Activated CD4-positive, CD25-positive, alpha-beta regulatory T cell treated with anti-CD3 and anti-CD28 coated beads, Interleukin-2, amount 50 U/mL, for 24 hours (primary cell): ENCODE data around the gene GABRB2.
"Not testable (repeated sequence)": the region's sequence is repeated elsewhere in the genome, so short reads cannot be mapped to it uniquely, and the experiment has no call there.

Experiments used
- ATAC-seq, 2 donors: fragments of 150-1000 bp; cut with Tn5 transposase; one replicate each; pipeline ENCODE4 v1.10.0; 2021; ENCODE audit warnings: mild to moderate bottlenecking in 1 of 2, moderate library complexity in 1 of 2

GABRB2 gene

DNA sequence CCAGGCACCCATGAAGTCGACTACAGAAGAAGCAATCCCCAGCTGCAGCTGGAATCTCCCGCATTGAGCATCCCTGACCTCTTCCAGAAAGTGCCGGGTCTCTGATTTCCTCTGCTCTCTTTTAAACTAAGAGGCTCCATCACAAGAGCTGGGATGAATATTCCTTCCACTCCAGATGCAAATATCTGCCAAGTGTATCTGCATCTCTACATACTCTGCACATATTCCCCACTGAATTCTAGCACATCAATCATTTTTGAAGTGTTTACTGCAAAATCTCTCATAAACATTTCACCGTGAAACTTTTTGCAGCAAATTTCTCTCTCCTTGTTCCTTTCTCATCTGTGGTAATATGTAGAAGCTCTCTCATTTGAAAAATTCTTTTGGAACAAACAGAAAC is 161.5 kb downstream of the GABRB2 start:
- no peak for ATAC-seq

DNA sequence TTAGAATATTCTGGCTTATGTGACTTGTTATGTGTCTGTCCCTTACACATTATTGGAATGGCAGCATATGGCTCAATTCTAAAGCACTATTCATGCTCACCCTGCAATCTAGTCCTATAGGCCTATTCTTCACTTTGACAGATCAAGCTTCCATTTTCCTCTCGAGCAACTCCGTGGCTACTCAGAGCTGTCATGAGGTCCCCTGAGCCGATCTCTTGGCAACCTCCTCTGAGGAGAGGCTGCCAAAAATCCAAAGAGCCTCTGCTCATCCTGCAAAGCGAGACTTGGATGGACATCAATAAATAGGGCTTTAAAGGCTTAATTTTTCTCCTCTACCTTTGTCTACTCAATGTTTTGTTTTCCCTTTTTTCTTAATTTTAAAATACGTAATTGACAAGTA is 163.8 kb downstream of the GABRB2 start:
- ATAC-seq, result no peak

DNA sequence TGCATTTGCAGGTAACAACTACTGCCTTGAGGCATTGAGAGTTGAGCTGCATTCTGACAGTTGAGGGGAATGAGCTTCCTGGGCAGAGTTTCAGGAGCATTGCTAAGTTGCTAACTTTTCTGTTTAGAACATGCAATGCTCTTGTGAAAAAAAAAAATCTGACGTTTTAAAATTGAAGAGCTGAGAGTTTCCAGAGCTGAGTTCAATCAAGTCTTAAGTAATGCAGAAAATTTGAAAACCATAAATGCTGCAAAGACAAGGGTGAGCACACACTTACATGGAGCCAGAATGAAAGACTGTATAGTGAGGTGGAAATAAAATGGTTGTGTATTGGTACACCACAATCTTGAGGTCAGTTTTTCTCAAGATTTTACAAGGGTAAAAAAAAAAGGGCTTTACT is 166.0 kb downstream of the GABRB2 start:
- ATAC-seq, result no peak

DNA sequence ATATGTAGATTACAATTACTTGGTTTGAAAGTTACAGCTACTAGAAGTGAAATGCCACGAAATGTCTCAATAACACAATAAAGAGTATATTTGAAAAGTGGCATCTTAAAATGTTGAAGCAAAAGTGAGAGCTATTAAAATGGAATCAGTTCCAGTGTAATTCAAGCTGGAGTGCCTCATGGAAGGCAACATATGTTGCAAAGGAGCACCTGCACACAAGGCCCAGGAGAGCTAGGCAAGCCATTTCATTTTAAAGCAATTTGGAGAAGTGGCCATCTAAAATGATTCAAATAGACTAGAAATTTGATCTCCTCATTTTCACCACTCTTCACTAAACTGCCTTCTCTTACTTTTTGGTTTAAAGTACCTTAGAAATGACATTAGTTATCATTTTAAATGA is 167.8 kb downstream of the GABRB2 start:
- no peak for ATAC-seq

DNA sequence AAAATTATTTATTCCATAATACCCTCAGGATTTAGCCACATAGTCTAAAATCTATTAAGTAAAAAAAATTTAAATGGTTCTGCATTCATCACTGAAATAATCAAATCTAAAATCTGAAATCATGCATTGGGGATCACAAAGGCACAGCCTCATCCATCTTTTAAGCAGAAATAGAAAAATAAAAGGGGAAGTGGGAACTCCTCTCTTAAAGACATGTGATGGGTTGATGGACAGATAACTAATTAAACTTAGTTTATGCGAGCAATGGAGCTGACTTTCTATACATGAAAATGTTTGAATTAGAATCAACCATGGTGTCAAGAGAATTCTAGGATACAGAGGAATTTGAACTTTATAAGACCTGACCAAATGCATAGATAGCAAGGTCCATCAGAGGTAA is 170.5 kb downstream of the GABRB2 start:
- no peak for ATAC-seq

DNA sequence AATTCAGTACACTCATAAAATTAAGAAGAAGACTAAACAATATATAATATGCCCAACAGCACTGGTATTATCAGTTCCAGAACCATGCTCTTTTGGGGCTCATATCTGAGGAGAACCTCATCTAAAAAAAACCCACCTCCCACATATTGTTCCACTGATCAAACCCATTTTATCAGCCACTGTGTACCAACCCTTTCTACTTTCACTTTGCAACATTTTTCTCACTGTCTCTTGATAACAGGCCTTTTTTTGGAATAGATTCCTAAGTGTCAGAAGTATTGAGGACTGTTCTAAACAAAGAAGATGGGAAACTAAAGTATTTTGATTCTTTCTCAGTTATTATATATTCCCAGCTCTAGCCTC is 173.2 kb downstream of the GABRB2 start:
- ATAC-seq, result no peak

DNA sequence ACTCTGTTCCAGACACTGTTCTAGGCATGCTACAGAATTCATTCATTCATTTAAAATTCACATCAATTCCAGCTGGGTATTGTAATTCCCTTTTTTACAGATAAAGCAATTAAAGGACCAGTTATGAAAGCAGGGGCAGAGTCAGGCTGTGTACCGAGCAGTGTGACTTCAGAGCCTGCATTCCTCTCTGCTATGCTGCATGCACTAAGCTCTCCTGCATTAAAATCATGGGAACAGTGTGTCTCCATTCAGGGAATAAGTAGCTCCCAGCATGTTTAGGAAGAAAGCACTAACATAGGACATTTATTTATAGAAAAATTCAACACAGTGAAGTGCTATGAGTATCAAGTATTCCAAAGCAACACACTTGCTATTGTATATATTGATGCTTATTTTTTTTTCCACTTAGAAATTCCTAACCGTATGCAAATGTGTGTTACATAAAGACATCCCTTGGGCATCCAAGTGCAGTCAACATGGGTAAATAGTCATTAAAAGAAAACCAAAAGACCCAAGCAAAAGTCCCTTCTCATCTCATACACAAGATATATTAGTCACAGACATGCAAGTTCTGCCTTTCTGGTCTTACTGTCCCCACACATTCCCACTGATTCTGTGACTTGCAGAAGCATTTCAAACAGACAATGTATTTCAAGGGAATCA is 173.7 kb downstream of the GABRB2 start:
- ATAC-seq, result no peak

DNA sequence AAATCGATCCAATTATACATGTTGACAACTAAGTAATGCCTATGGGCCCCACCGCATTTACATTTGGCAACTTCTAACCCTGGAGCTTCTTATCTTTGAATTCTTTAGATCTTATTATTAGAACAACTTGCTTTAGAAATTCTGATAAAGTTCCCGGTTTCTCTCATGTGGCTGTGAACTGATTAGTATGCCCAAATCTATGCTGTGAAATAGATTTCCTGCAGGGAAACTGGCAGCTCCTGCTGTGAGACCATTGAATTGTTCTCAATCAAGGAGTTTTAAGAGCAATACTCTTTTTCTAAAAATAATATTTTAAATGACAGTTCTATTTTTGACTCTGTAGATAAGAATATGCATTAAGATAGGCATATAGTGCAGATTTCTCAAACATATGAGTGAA is 177.5 kb downstream of the GABRB2 start:
- no peak for ATAC-seq

DNA sequence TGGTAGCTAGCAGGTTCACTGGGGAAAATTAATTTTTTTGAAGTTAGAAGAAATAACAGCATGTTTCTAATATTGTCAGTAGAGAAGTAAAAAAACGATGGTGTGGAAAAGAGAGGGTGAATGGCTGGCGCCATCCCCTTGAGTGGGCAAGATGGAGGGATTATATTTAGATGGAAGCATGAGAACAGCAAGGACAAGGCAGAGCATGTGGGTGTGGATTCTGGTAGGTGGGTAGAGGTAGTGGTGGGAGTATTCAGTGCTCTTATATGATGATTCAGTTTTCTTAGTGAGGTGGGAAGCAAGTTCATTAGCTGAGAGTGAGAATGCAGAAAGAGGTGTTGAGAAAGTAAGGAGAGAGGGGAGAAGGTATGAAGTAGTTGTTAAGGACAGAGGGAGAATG is 188.1 kb downstream of the GABRB2 start:
- ATAC-seq, result no peak

DNA sequence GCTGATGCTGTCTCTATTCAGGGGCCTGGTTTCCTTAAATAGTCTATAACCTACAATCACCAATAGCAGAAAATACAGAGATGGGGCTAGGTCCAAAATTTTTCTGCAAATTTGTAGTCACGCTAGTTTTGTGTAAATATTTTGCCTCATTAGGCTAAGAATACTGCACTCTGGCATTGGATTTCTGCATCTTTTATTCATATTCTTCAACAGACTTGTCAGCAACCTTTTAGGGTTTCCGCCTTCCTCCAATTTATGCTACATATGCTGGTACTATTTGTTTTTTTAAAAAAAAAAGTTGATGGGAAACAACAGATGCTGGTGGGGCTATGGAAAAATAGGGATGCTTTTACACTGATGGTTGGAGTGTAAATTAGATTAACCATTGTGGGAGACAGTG is 202.3 kb downstream of the GABRB2 start:
- ATAC-seq, result no peak

DNA sequence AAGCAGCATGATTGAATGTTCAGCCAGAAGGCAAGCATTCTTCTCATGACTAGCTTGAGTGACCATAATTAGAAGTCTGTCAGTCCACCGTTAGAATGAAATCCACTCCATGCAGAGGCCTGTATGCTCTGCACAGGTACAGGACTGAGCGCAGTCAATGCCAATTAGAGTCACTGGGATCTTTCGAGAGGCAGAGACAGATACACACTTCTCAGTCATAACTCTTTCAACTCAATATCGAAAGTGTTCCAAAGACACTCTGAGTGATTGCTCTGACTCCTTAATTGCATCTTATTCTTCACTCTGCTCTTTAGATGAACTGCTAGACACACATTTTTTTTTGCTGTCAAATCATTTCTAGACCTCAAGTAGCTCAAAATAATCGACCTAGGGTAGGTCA is 203.6 kb downstream of the GABRB2 start:
- no peak for ATAC-seq

DNA sequence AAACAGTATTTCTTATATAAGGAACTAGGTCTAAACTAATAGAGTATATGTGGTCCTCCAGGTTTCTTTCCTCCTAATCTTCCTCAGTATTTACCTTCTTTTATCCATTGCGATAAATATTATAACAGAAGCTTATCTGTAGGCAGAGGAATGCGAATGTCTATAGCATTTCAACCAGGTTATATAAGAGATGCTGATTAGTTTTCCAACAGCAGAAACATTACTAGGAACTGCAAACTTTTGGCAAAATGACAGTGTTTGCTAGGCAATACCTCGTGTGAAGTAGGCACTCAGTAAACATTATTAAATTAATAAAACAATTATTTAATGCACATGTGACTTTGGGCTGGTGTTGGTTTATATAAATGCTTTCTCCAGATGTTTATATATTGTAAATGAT is 206.5 kb downstream of the GABRB2 start:
- ATAC-seq, result no peak

DNA sequence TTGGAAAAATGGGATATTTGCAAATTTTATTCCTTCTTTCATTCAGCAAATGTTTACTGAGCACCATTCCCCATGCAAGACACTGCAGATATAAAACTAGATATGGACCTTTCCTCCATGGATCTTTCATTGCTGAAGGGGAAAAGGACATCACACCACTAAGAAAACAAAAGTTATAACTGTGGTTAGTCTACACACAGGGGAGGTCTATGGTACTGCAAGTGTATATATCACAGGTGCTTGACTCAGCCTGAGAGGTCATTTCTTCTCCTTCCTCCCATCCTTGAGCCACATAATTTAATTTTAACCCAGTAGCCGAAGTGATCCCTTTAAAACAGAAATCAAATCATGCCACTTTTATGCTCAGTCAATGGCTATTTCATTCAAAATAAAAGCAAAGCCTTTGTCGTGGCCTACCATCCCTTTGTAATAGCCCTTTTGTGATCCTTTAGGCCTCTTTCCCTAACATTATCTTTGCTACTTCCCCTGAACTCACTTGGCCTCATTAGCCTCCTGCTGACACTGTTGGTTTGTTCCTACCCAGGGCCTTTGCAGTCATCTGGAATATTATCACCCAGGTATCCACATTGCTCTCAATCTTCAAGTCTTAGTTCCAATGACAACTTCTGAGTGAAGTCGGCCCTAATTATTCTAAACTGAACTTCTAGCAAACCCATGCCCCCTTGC is 213.2 kb downstream of the GABRB2 start:
- no peak for ATAC-seq

DNA sequence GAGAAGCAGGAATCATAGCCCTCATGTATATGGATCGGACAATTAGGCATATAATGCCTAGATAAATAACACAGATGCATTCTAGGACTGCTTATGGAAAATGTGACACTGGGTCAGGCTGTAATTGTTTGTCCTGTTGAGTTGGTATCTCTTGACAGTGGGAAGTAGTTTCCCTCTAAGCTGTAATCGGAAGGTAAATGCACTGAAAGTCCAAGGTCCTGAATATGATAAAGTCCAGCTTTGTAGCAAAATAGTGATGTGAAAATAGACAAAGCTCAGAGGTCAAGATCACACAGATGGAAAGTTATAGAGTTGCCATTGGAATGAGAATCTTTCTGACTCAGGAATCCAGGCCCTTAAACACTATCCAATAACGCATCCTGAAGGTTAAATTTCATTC is 214.2 kb downstream of the GABRB2 start:
- no peak for ATAC-seq

DNA sequence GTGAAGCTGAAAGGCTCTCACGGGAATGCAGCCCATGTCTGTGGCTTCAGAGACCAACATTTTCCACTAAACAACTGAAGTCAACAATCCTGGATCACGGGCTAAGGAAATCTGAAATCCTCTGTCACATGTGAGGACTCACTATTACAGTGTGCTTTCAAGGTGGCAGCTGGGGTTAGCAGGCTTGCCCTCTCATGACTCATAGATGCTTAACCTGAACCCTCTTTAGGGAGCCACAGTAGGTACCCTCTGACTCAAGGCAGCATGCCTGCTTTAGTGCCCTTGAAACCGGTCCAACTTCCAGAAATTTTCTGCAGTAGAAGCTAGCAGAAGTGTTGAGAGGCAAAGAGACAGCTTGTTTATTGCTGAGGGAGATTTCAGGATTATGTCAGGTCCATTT is 232.5 kb downstream of the GABRB2 start:
- ATAC-seq, result peak in 1 of 2 donors; percentile 24

DNA sequence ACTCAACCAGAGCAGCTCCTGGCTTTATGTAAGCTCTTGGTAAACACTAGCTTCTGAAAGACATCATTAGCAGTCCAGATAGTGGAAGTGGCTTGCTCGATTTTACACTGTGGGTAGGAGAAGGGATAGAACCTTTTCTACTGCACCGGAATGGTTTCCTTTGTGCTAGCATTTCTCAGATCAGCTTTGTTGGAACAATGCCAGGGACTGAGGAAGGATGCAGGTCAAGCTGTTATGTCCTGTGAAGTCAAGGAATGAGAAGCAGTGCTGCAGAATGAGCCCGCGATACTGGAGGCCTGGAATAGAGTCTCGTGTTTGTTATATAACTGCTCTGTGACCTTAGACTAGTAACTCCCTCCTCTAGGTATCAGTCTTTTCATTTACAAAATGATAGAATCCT is 233.6 kb downstream of the GABRB2 start:
- no peak for ATAC-seq

DNA sequence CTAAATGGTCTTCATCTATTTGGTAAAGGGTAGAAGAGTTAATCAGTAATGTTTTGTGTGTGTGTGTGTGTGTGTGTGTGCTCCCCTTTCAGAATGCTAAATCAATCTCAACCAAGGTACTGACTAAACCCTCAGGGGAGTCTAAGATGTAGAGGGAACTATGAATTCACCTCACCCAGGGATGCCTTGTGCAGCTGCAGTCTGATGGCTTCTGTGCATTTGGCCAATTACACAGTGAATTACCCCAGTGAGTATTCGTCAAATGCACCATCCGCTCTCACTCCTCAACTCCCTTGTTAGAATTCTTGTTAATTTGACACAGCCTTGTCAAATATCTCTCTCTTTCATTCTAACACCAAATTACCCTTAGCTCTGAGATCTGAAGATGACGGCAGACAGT is 234.6 kb downstream of the GABRB2 start:
- no peak for ATAC-seq

DNA sequence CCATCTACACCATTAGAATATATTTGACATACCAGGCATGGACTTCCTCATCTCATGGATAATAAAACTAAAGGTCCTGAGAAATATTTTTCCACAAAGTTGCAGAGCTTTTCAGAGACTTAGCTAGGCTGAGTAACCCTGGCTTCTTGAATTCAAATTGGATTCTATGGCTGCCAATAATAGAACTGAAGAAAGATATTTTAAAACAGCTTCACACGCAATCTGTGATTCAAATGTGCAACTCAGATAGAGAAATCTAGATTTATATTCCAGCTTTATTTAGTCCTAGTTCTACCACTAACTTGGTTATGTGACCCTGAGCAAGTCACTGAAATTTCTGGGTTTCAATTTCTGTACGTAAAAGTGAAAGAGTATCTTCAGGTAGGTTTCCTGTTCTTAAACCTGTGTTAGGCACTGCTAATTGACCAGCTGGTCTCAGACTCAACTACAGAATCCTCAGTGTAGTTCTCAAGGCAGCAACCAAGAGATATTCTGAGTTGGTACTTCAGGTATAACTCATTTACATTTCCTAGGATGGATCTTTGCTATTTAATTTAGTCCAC is 235.3 kb downstream of the GABRB2 start:
- ATAC-seq, result no peak

DNA sequence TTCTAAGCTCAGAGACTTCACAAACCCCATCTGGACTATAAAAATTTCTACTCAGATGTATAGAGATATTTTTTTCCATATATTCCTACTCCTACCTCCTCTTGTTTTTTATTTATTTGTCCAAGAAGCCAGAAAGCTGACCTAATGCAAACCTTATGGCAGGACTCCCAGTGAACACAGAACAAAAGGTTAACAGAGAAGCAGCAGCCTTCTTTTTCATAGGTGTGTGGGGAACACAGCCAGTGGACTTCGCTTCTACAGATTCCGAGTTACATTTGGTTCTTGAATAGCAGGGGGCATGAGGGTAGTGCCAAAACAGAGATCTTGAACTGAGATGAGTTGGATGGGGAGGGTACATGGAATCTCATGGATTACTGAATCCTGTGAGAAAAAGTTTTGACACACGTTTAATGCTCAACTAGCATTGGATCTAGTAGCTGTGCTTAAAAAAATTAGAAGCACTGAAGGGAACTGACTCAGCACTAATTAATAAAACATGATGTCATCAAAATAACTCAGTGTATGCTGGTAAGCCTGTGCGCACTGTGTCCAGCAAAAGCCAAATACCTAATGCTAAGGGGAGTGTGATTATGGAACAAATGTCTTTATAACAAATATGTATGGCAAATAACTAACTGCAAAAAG is 240.1 kb downstream of the GABRB2 start:
- no peak for ATAC-seq

DNA sequence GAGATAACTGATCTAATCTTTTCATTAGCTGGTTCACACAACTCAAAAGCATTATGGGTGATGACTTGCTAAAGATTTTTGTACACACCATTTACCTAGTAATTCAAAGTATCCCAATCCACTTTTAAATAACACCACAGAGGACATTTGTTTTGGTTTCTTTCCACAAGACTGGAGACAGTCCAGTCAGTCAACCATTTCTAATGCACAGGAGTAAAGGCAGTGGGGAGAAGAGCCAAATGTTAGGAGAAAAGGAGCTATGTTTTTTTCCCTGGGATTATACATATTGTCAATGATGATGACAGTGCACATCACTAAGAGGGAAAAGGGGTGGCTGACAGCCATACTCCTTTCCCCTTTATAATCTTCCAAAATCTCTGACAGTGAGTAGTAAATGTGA is 240.9 kb downstream of the GABRB2 start:
- ATAC-seq, result no peak

DNA sequence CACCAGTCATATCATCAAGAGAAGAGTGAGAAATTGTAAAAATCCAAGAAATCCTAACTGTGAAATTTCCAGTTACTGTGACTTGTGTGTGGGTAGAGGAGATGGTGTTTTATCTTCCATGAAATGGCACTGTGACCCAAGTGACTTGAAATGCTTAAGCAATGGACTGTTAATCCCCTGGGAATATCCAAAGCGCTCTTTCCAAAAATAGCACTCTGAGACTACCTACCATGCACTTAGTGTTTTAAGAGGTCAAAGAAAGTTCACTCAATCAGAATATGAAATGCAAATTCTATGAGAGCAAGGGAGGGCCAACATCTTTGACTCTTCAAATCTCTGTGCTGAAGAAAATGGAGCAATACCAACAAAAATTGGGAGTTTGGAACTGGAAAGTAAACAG is 244.0 kb downstream of the GABRB2 start:
- ATAC-seq, result no peak

DNA sequence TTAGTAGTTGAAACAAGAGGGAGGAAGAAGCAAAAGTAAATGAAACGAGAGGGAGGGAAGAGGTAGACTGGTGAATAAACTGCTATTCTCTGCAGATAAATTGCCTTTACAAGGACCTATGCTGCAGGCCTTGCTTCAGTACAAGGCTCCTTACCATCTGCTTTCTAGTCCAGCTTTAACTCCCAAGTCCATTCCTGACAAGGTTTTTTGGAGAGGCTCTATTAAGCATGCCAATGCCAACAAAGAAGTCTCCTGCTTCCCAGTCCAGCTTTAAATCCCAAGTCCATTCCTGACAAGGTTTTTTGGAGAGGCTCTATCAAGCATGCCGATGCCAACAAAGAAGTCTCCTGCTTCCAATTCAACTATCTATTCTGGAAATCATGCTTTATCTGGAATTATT is 244.9 kb downstream of the GABRB2 start:
- ATAC-seq, result no peak

DNA sequence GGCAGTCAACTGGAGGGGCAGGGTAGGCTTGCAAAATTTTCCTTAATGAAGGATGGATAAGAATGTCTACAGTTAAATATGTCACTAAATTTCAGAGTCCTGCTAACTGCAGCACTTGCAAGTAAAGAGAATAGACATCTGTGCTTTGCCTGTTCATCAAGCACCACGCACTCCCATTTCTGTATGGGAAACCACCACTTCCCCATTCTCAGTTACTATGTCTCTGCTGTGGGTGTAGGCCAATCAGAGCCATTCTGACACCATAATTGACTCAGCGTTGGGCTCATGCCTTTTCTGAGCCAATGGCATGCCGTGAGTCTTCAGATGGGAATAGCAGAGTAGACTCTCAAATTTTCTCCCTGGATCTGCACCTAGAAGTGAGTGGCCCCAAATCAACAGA is 247.5 kb downstream of the GABRB2 start:
- no peak for ATAC-seq

DNA sequence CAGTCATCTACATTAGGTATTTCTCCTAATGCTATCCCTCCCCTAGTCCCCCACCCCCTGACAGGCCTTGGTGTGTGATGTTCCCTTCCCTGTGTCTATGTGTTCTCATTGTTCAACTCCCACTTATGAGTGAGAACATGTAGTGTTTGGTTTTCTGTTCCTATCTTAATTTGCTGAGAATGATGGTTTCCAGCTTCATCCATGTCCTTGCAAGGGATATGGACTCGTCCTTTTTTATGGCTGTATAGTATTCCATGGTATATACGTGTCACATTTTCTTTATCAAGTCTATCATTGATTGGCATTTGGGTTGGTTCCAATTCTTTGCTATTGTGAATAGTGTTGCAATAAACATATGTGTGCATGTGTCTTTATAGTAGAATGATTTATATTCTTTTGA is 249.1 kb downstream of the GABRB2 start:
- not testable (repeated sequence) for ATAC-seq
